Parathyroid adenoma (tissue), 2 donors: ENCODE results near the gene NETO1.

Experiments used
- H2AFZ ChIP-seq: fragments of 300-600 bp; sonication (generic); one replicate; pipeline ENCODE4 v1.7.0; 2017; ENCODE audit warnings: antibody characterized with exemption, mild to moderate bottlenecking
- H3K27ac ChIP-seq: fragments of 300-600 bp; sonication (generic); one replicate; pipeline ENCODE4 v1.7.0; 2017
- H3K27me3 ChIP-seq: fragments of 300-600 bp; sonication (generic); one replicate; pipeline ENCODE4 v1.7.0; 2017; ENCODE audit warnings: low read length; ENCODE audit not compliant: control insufficient read depth, insufficient read depth
- H3K36me3 ChIP-seq: fragments of 300-600 bp; sonication (generic); one replicate; pipeline ENCODE4 v1.7.0; 2017; ENCODE audit warnings: low read length; ENCODE audit not compliant: control insufficient read depth, insufficient read depth
- H3K4me1 ChIP-seq: fragments of 300-600 bp; sonication (generic); one replicate; pipeline ENCODE4 v1.7.0; 2017; ENCODE audit warnings: control low read depth
- H3K4me2 ChIP-seq: fragments of 300-600 bp; sonication (generic); one replicate; pipeline ENCODE4 v1.7.0; 2017; ENCODE audit warnings: low read length
- H3K4me3 ChIP-seq: fragments of 300-600 bp; sonication (generic); one replicate; pipeline ENCODE4 v1.7.0; 2017; ENCODE audit warnings: low read depth, low read length
- H3K79me2 ChIP-seq: fragments of 300-600 bp; sonication (generic); one replicate; pipeline ENCODE4 v1.7.0; 2017; ENCODE audit warnings: control low read depth
- H3K9ac ChIP-seq: fragments of 300-600 bp; sonication (generic); one replicate; pipeline ENCODE4 v1.7.0; 2017; ENCODE audit warnings: mild to moderate bottlenecking
- H3K9me3 ChIP-seq: fragments of 300-600 bp; sonication (generic); one replicate; pipeline ENCODE4 v1.7.0; 2017; ENCODE audit warnings: low read length; ENCODE audit not compliant: control insufficient read depth
- CTCF ChIP-seq: fragments of 300-600 bp; sonication (generic); IDR thresholded peaks from one replicate; pipeline ENCODE4 v1.7.0; 2017; ENCODE audit warnings: antibody characterized with exemption, mild to moderate bottlenecking
- donor health status: primary hyperparathyroidism.

NETO1 gene

GRCh38 chr18:72863754-72864153, 4.0 kb downstream of the NETO1 start:
- no peaks in the 10 kb centered on the region for H3K4me1 ChIP-seq
- no peaks in the 10 kb centered on the region for H3K79me2 ChIP-seq
- TF ChIP-seq CTCF = no peak

GRCh38 chr18:72859088-72859487, 8.7 kb downstream of the NETO1 start:
- no peak overlapping the region for H3K27ac ChIP-seq
- no peaks in the 10 kb centered on the region for H3K4me1 ChIP-seq
- H2AFZ ChIP-seq = no peak overlapping the region
- no peaks in the 10 kb centered on the region for H3K79me2 ChIP-seq
- no peak overlapping the region for H3K9ac ChIP-seq
- H3K27me3 ChIP-seq = no peaks in the 10 kb centered on the region
- H3K9me3 ChIP-seq = no peaks in the 10 kb centered on the region
- no peak overlapping the region for H3K4me3 ChIP-seq
- H3K36me3 ChIP-seq = no peaks in the 10 kb centered on the region
- no peak for TF ChIP-seq CTCF
- H3K4me2 ChIP-seq = no peak overlapping the region

More at GRCh38 chr18:72863754-72864153, 4.0 kb downstream of the NETO1 start:
- H3K36me3 ChIP-seq = no peaks in the 10 kb centered on the region
- no peak overlapping the region for H2AFZ ChIP-seq
- H3K4me2 ChIP-seq = no peak overlapping the region
- H3K9me3 ChIP-seq = no peaks in the 10 kb centered on the region
- H3K9ac ChIP-seq = no peak overlapping the region
- no peaks in the 10 kb centered on the region for H3K27me3 ChIP-seq
- no peak overlapping the region for H3K4me3 ChIP-seq
- H3K27ac ChIP-seq = no peak overlapping the region

- Histone ChIP-seq H3K4me1 (no peaks in the 10 kb centered on the region), H3K4me2 (no peak overlapping the region), H3K9ac (no peak overlapping the region), H3K27ac (no peak overlapping the region), H3K9me3 (no peaks in the 10 kb centered on the region), H2AFZ (no peak overlapping the region), H3K4me3 (no peak overlapping the region), H3K79me2 (no peaks in the 10 kb centered on the region), H3K27me3 (no peaks in the 10 kb centered on the region), H3K36me3 (no peaks in the 10 kb centered on the region)
- no peak for TF ChIP-seq CTCF
Observed at GRCh38 chr18:72849671-72850070, 18.1 kb downstream of the NETO1 start.

- Histone ChIP-seq H3K79me2 (no peaks in the 10 kb centered on the region), H3K4me2 (no peak overlapping the region), H3K4me3 (no peak overlapping the region), H2AFZ (no peak overlapping the region), H3K27ac (no peak overlapping the region), H3K9ac (no peak overlapping the region), H3K9me3 (no peaks in the 10 kb centered on the region), H3K4me1 (no peaks in the 10 kb centered on the region), H3K36me3 (no peaks in the 10 kb centered on the region), H3K27me3 (no peaks in the 10 kb centered on the region)
- TF ChIP-seq CTCF = no peak
Observed at GRCh38 chr18:72848503-72849237, 19.1 kb downstream of the NETO1 start.

GRCh38 chr18:72847771-72848170, 20.0 kb downstream of the NETO1 start:
- no peak for TF ChIP-seq CTCF

More at GRCh38 chr18:72847771-72848170, 20.0 kb downstream of the NETO1 start:
- H3K4me1 ChIP-seq = no peaks in the 10 kb centered on the region
- no peaks in the 10 kb centered on the region for H3K9me3 ChIP-seq
- H3K79me2 ChIP-seq = no peaks in the 10 kb centered on the region
- no peaks in the 10 kb centered on the region for H3K27me3 ChIP-seq
- H3K4me3 ChIP-seq = no peak overlapping the region
- no peak overlapping the region for H3K27ac ChIP-seq
- no peak overlapping the region for H3K4me2 ChIP-seq
- H3K36me3 ChIP-seq = no peaks in the 10 kb centered on the region
- H3K9ac ChIP-seq = no peak overlapping the region
- H2AFZ ChIP-seq = no peak overlapping the region
